GM18951 (cell line): ENCODE measurements around the gene BCORL1.

Source experiments
- POLR2A ChIP-seq: IDR thresholded peaks from 4 replicates; pipeline ENCODE4 v1.6.1; 2011; ENCODE audit warnings: mild to moderate bottlenecking; ENCODE audit not compliant: insufficient read length, insufficient read depth; ENCODE audit errors: extremely low read depth
- in situ Hi-C: fragments of 300-500 bp; cut with MboI; formaldehyde crosslinking; loops from one replicate; pipeline ENCODE4 v1.12.0; 2022; ENCODE audit warnings: low sequenced_read_pairs, mixed read lengths, inconsistent platforms; ENCODE audit not compliant: unreplicated experiment

Gene BCORL1

GRCh38 chrX:130085551-130086446, 103.4 kb downstream of the BCORL1 start:
- TF ChIP-seq POLR2A, result no peak
- in situ Hi-C loops, result loop anchor here (10.0 kb wide), 1 partner anchor 89 kb away; the partner anchor contains the start of gene RAB33A

- in situ Hi-C loops, result loop anchor here (10.0 kb wide), 1 partner anchor 88 kb away; the partner anchor contains the start of gene RAB33A
Measured at GRCh38 chrX:130086447-130087206, 104.2 kb downstream of the BCORL1 start.

GRCh38 chrX:130090364-130090763, 107.9 kb downstream of the BCORL1 start:
- in situ Hi-C loops, result no loop called here
- TF ChIP-seq POLR2A, result no peak

More at GRCh38 chrX:130086447-130087206, 104.2 kb downstream of the BCORL1 start:
- peak; percentile 49 for TF ChIP-seq POLR2A

GRCh38 chrX:130091980-130092522, 109.6 kb downstream of the BCORL1 start:
- in situ Hi-C loops, result no loop called here
- TF ChIP-seq POLR2A, result peak; percentile 42

GRCh38 chrX:130093271-130093670, 110.8 kb downstream of the BCORL1 start:
- in situ Hi-C loops, result no loop called here
- TF ChIP-seq POLR2A, result no peak

- no peak for TF ChIP-seq POLR2A
- in situ Hi-C loops, result no loop called here
Measured at GRCh38 chrX:130094696-130095095, 112.3 kb downstream of the BCORL1 start.

GRCh38 chrX:130095249-130096030, 113.0 kb downstream of the BCORL1 start:
- TF ChIP-seq POLR2A, result no peak
- in situ Hi-C loops, result no loop called here

- TF ChIP-seq POLR2A, result no peak
- in situ Hi-C loops, result no loop called here
Measured at GRCh38 chrX:130097507-130098209, 115.2 kb downstream of the BCORL1 start.

- TF ChIP-seq POLR2A, result no peak
- in situ Hi-C loops, result no loop called here
Measured at GRCh38 chrX:130098210-130098552, 115.7 kb downstream of the BCORL1 start.

- no peak for TF ChIP-seq POLR2A
- in situ Hi-C loops, result no loop called here
Measured at GRCh38 chrX:130100180-130100579, 117.7 kb downstream of the BCORL1 start.

- no peak for TF ChIP-seq POLR2A
- in situ Hi-C loops, result no loop called here
Measured at GRCh38 chrX:130103605-130104004, 121.2 kb downstream of the BCORL1 start.

GRCh38 chrX:130105244-130105643, 122.8 kb downstream of the BCORL1 start:
- TF ChIP-seq POLR2A, result no peak
- in situ Hi-C loops, result no loop called here
